Inflammatory macrophage treated with lipopolysaccharide for 4 hours (primary cell): ENCODE measurements around the gene TBX21.

ENCODE experiments used
- DNase-seq: peaks from one replicate; pipeline ENCODE4 v3.0.0-alpha.2; 2020

TBX21 gene

GRCh38 chr17:47714773-47715396 is 18.2 kb upstream of the TBX21 start:
- DNase-seq, result no peak

GRCh38 chr17:47715669-47716325 is 17.2 kb upstream of the TBX21 start:
- no peak for DNase-seq

GRCh38 chr17:47716375-47716774 is 16.7 kb upstream of the TBX21 start:
- no peak for DNase-seq

- no peak for DNase-seq
Observed at GRCh38 chr17:47717261-47717697, 15.8 kb upstream of the TBX21 start.

- DNase-seq, result no peak
Observed at GRCh38 chr17:47717979-47718621, 14.9 kb upstream of the TBX21 start.

- DNase-seq, result no peak
Observed at GRCh38 chr17:47718634-47719405, 14.2 kb upstream of the TBX21 start.

GRCh38 chr17:47719411-47720152 is 13.5 kb upstream of the TBX21 start:
- DNase-seq, result peak; percentile 26

- no peak for DNase-seq
Observed at GRCh38 chr17:47720196-47720595, 12.8 kb upstream of the TBX21 start.

- DNase-seq, result peak; percentile 61
Observed at GRCh38 chr17:47720754-47721533, 12.1 kb upstream of the TBX21 start.

- no peak for DNase-seq
Observed at GRCh38 chr17:47721725-47722124, 11.3 kb upstream of the TBX21 start.

- no peak for DNase-seq
Observed at GRCh38 chr17:47724705-47725104, 8.3 kb upstream of the TBX21 start.

- DNase-seq, result no peak
Observed at GRCh38 chr17:47725446-47726111, 7.5 kb upstream of the TBX21 start.

GRCh38 chr17:47726796-47727703 is 6.0 kb upstream of the TBX21 start:
- DNase-seq, result no peak

- DNase-seq, result no peak
Observed at GRCh38 chr17:47727704-47728036, 5.4 kb upstream of the TBX21 start.

GRCh38 chr17:47728214-47728877 is 4.7 kb upstream of the TBX21 start:
- DNase-seq, result no peak

- no peak for DNase-seq
Observed at GRCh38 chr17:47729476-47729875, 3.6 kb upstream of the TBX21 start.

- DNase-seq, result no peak
Observed at GRCh38 chr17:47730681-47731080, 2.4 kb upstream of the TBX21 start.

- no peak for DNase-seq
Observed at GRCh38 chr17:47731396-47731795, 1.6 kb upstream of the TBX21 start.

GRCh38 chr17:47732399-47733046 is 513 bp upstream of the TBX21 start:
- no peak for DNase-seq
